Natural killer cell (primary cell): ENCODE data around the gene EPHX1. TPM values are rescaled to one million over a fixed set of nuclear protein-coding genes. Genes with fewer than 3 reads are reported as not detected.

Experiments
- ATAC-seq, 3 donors: fragments of 150-1000 bp in 2 of 3; fragments of 200-7000 bp in 1 of 3; cut with Tn5 transposase; 1 replicate in 1 of 3; 2 replicates in 2 of 3; pipeline ENCODE4 v1.10.0; 2021; ENCODE audit warnings: mild to moderate bottlenecking in 2 of 3, moderate library complexity in 2 of 3
- DNase-seq, 2 donors: peaks; one replicate each; pipeline versions ENCODE4 v3.0.0 to v3.0.0-alpha.2; 2013 to 2021; ENCODE audit warnings: mixed read lengths in 1 of 2
- H3K27ac ChIP-seq: one replicate; pipeline ENCODE4 v1.5.1; 2013; ENCODE audit warnings: mild to moderate bottlenecking, low read length
- H3K27me3 ChIP-seq: one replicate; pipeline ENCODE4 v1.6.1; 2013; ENCODE audit warnings: low read length; ENCODE audit not compliant: control insufficient read depth, insufficient read depth
- H3K36me3 ChIP-seq: one replicate; pipeline ENCODE4 v1.6.1; 2013; ENCODE audit warnings: low read length; ENCODE audit not compliant: control insufficient read depth, insufficient read depth
- H3K4me1 ChIP-seq: one replicate; pipeline ENCODE4 v1.6.1; 2013; ENCODE audit warnings: low read length; ENCODE audit not compliant: control insufficient read depth, insufficient read depth
- H3K4me3 ChIP-seq: one replicate; pipeline ENCODE4 v1.5.1; 2013; ENCODE audit warnings: low read length
- H3K9me3 ChIP-seq: one replicate; pipeline ENCODE4 v1.6.1; 2013; ENCODE audit warnings: low read length; ENCODE audit not compliant: control insufficient read depth, insufficient read depth
- H3K27ac Mint-ChIP-seq, 2 donors: one replicate each; pipeline ENCODE4 v1.8.0; 2022; ENCODE audit warnings: mild to moderate bottlenecking in 2 of 2, mixed read lengths in 2 of 2, moderate library complexity in 1 of 2
- H3K27me3 Mint-ChIP-seq, 2 donors: one replicate each; pipeline ENCODE4 v1.8.0; 2022; ENCODE audit warnings: low read depth in 2 of 2, mixed read lengths in 2 of 2
- H3K36me3 Mint-ChIP-seq: one replicate; pipeline ENCODE4 v1.8.0; 2022; ENCODE audit warnings: mixed read lengths
- H3K4me1 Mint-ChIP-seq, 2 donors: one replicate each; pipeline ENCODE4 v1.8.0; 2022; ENCODE audit warnings: mixed read lengths in 2 of 2
- H3K4me3 Mint-ChIP-seq: one replicate; pipeline ENCODE4 v1.8.0; 2022; ENCODE audit warnings: mild to moderate bottlenecking, moderate library complexity, mixed read lengths
- H3K9me3 Mint-ChIP-seq, 2 donors: one replicate each; pipeline ENCODE4 v1.8.0; 2022; ENCODE audit warnings: mixed read lengths in 2 of 2
- CTCF ChIP-seq: fragments of 200-600 bp; IDR thresholded peaks from one replicate; pipeline ENCODE4 v1.8.0; 2022; ENCODE audit warnings: antibody characterized with exemption
- WGBS: methylation state at CpG from one replicate; pipeline ENCODE4 v1.1.7; 2013; ENCODE audit warnings: missing lambda C conversion rate; ENCODE audit not compliant: insufficient coverage; 5-methylcytosine and 5-hydroxymethylcytosine counted together
- intact Hi-C: fragments of 100-400 bp; cut with micrococcal nuclease; formaldehyde crosslinking; loops from one replicate; pipeline ENCODE4 v1.14.2; 2022
- total RNA-seq, 4 donors: library from RNA; stranded (reverse); fragments of 120-200 nt in 1 of 4; gene quantifications; one replicate each; pipeline versions ENCODE4 v1.2.3 to v1.2.4, GENCODE V29; 2013 to 2022

The EPHX1 gene
- total RNA-seq, 3 donors from 2014 or later (not counting 1 experiment from before 2014, with no cell fraction given), result 1.1 to 2.3 (median 1.5) TPM

DNA sequence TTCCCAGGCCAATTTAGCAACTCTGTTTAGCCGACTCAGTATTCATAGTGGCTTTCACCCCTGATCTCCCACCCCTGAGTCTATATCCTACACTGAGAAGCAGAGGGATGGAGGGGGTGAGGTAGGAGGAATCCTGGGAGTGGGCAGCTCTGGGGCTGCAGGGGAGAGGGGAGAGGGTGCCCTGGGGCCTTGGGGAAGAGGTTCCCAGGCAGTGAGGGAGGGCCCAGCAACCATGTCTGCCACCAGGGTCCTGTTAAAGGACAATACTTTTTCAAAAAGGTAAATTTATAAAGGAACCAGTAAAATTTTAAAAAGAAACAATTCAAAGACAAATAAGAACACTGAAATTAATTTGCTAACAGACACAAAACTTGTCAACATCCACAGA, 30.3 kb downstream of the EPHX1 start:
- Mint-ChIP-seq H3K9me3 (no peaks in the 10 kb centered on the region), H3K27ac (no peak overlapping the region), H3K4me3 (no peak overlapping the region), H3K36me3 (no peaks in the 10 kb centered on the region), H3K4me1 (peaks cover 0 to 11% of the 10 kb centered on the region in 2 donors), H3K27me3 (no peaks in the 10 kb centered on the region)
- DNase-seq (no peak), ATAC-seq (no peak)
- Histone ChIP-seq H3K27me3 (no peaks in the 10 kb centered on the region), H3K4me1 (peaks cover 9% of the 10 kb centered on the region), H3K36me3 (no peaks in the 10 kb centered on the region), H3K4me3 (no peak overlapping the region), H3K9me3 (no peaks in the 10 kb centered on the region), H3K27ac (no peak overlapping the region)
- no peak for TF ChIP-seq CTCF
- WGBS, result 83% methylated on average over 1 of the region's 1 CpG
- intact Hi-C loops, result loop anchor here (10.0 kb wide), 1 partner anchor 135 kb away; no protein-coding TSS in a partner anchor

DNA sequence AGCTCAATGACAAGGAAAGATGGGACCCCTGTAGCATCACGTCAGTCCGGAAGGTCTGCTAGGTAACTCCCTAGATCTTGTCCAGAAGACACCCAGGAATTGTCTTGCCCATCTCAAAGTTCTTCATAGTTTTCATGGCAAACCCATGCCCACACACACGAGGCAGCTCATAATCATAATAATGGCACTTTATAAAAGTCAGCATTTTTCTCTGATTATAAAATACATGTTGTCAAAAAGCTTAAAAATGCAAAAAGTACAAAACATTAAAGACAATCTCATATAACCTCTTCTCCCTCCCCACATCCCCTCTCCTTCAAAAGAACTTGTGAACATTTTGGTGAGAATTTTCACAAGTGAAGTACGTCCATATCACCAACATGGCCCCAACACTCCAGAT, 30.8 kb downstream of the EPHX1 start:
- Histone ChIP-seq H3K4me3 (no peak overlapping the region), H3K4me1 (peaks cover 9% of the 10 kb centered on the region), H3K36me3 (no peaks in the 10 kb centered on the region), H3K9me3 (no peaks in the 10 kb centered on the region), H3K27me3 (no peaks in the 10 kb centered on the region), H3K27ac (no peak overlapping the region)
- H3K36me3 Mint-ChIP-seq, result no peaks in the 10 kb centered on the region
- H3K4me1 Mint-ChIP-seq, result peaks cover 0 to 11% of the 10 kb centered on the region in 2 donors
- 85% methylated on average over 4 of the region's 4 CpGs for WGBS
- DNase-seq (no peak), ATAC-seq (no peak)
- no peak overlapping the region for H3K27ac Mint-ChIP-seq
- no peaks in the 10 kb centered on the region for H3K27me3 Mint-ChIP-seq
- intact Hi-C loops, result loop anchor here (10.0 kb wide), 1 partner anchor 134 kb away; no protein-coding TSS in a partner anchor
- TF ChIP-seq CTCF, result no peak
- H3K4me3 Mint-ChIP-seq, result no peak overlapping the region
- H3K9me3 Mint-ChIP-seq, result no peaks in the 10 kb centered on the region

DNA sequence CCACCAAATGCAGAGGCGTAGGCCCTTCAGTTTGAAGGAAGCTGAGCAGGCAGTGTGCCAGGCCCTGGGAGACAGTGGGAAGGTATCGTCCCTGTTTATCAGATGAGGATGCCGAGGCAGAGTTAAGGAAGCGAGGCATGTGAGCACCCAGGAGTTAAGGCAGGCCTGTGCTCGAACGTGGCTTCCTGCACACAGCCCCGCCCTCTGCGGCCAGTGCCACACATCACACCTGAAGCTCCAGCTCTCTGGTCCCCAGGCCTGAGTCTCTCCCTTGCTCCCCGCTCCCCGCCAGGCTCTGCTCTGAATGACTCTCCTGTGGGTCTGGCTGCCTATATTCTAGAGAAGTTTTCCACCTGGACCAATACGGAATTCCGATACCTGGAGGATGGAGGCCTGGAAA, 32.1 kb downstream of the EPHX1 start:
- no peaks in the 10 kb centered on the region for H3K9me3 Mint-ChIP-seq
- H3K27me3 Mint-ChIP-seq, result no peaks in the 10 kb centered on the region
- Histone ChIP-seq H3K4me1 (peaks cover 13% of the 10 kb centered on the region), H3K36me3 (peaks cover 13% of the 10 kb centered on the region), H3K27ac (no peak overlapping the region), H3K27me3 (no peaks in the 10 kb centered on the region), H3K4me3 (no peak overlapping the region), H3K9me3 (no peaks in the 10 kb centered on the region)
- H3K4me3 Mint-ChIP-seq, result no peak overlapping the region
- WGBS, result 87% methylated on average over 12 of the region's 12 CpGs
- H3K36me3 Mint-ChIP-seq, result no peaks in the 10 kb centered on the region
- TF ChIP-seq CTCF, result no peak
- ATAC-seq (no peak), DNase-seq (peak in 1 of 2 donors; percentile 43)
- peaks cover 0 to 17% of the 10 kb centered on the region in 2 donors for H3K4me1 Mint-ChIP-seq
- intact Hi-C loops, result loop anchor here (10.0 kb wide), 1 partner anchor 133 kb away; no protein-coding TSS in a partner anchor
- peak overlapping the region in 1 of 2 donors; percentile 12 for H3K27ac Mint-ChIP-seq
